ENCODE results near the gene DISC1.
"Not testable (repeated sequence)": the region's sequence is repeated elsewhere in the genome, so short reads cannot be mapped to it uniquely, and the experiment has no call there.

Gene DISC1

GRCh38 chr1:231940116-231940515, 313.5 kb downstream of the DISC1 start:
- DNase-seq, result no peak

DNA sequence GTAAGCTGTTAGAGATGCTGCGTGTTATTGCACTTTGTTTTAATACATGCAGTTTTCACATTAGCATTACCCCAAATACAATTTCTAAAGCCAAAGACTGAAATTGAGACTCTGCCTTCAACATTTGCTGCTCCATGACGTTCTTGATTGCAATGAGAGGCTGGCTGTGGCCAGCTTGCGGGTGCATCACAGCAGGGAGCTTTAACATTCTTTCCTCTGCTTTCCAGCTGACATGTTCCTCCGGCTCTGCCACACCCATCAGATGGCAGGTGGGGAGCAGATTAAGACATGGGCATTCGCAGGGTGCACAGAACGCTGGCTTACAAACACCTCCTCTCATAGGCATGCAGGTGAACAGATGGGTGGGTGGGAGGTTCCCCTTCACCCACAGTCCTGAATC, 314.1 kb downstream of the DISC1 start:
- DNase-seq, result no peak

GRCh38 chr1:231943084-231943483, 316.5 kb downstream of the DISC1 start:
- no peak for DNase-seq

DNA sequence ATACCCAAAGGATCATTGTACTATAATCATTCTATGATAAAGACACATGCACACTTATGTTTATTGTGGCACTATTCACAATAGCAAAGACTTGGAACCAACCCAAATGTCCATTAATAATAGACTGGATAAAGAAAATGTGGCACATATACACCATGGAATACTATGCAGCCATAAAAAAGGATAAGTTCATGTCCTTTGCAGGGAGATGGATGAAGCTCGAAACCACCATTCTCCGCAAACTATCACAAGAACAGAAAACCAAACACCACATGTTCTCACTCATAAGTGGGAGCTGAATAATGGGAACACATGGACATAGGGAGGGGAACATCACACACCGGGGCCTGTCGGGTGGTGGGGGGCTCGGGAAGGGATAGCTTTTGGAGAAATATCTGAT, 321.5 kb downstream of the DISC1 start:
- DNase-seq, result not testable (repeated sequence)

DNA sequence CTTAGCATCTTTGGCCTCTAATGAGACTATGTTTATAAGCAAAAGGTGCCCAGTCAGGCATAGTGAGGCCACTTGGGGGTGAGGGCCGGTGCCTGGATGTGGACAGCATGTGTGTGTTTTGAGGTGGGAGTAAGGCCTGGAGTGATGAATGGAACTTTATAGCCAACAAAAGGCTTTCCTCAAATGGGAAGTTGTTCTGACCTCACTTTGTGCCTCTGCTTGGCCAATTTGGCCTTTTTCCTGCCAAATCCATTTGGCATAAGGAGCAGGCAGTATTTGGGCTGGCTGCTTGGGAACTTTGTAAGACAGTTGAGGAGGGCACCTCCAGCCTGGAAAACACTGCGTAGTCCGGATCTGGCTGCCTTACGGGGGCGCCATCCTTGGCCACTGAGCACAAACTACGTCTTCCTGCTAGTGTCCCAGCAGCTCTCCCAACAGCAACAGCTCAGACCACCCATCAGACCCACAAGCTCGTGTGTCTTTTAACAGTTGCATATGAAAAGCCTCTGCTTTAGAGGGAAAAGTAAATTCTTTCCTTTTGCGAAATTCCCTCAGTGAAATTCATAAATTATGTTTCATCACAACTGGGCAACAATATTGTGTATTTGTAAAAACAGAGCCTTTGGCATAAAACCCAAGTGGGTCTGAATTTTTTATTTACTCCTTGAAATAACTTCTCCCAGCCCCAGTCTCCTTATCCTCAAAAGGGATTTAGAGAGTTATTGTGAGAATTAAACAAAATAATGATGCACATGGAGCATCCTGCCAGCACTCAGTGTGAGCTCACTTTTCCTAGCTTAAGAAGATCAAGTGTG, 322.9 kb downstream of the DISC1 start:
- DNase-seq, result no peak

- DNase-seq, result no peak
Observed at GRCh38 chr1:231950331-231951128, 323.9 kb downstream of the DISC1 start.

DNA sequence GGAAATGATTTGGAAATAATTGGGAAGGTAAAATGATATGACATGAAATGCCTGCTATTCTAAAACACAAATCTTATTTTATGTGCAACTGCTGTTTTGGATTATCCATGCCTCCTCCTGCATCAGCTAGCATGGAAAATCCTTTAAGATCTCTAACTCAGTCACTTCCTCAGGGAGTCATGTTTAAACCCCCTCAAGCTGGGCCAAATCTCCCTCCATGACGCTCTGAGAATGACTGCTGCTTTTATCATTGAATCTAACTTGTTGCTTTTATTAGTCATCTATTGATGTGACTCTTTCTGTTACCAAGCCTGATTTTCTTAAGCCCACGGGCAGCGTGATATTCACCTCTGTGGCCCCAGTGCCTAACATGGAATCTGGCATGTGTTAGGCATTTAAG, 324.8 kb downstream of the DISC1 start:
- DNase-seq, result no peak

DNA sequence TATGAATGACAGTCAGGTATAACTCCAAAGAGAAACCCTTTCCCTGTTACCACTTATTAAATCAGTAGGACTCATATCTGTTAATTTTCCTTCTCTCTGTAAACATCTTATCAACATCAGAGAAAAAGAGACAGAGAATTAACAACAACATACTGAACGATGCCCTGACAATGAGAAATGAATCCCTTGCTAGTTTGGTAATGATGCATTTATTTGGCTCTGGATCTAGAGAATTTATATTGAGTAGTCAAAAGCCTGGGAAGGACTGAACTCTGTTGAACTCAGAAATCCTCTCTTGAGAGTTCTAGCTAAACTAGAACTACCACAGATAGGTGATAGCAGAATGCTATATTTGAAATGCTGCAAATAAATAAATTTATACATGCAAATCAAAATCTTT, 325.6 kb downstream of the DISC1 start:
- DNase-seq, result no peak

DNA sequence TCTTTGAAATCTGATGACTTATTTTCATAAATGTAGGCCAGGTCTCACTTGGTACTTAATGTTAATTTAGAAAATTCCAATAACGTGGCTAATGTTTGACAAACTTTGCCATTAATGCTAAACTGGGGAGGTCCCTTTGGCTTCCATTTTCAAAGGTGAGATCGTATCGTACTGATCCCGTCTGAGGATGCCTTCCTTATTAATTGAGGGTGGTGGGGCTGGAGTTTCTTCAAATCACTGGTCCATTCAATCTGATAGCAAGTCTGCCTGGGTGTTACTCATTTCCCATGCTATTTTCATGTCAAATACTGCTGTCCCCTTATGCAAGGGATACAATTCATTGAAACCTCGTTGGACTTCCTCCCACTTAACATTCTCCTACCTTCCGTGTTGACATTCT, 327.1 kb downstream of the DISC1 start:
- DNase-seq, result no peak

- no peak for DNase-seq
Observed at GRCh38 chr1:231954751-231955150, 328.2 kb downstream of the DISC1 start.

- DNase-seq, result no peak
Observed at GRCh38 chr1:231957359-231957758, 330.8 kb downstream of the DISC1 start.

GRCh38 chr1:231958448-231958847, 331.9 kb downstream of the DISC1 start:
- DNase-seq, result no peak

DNA sequence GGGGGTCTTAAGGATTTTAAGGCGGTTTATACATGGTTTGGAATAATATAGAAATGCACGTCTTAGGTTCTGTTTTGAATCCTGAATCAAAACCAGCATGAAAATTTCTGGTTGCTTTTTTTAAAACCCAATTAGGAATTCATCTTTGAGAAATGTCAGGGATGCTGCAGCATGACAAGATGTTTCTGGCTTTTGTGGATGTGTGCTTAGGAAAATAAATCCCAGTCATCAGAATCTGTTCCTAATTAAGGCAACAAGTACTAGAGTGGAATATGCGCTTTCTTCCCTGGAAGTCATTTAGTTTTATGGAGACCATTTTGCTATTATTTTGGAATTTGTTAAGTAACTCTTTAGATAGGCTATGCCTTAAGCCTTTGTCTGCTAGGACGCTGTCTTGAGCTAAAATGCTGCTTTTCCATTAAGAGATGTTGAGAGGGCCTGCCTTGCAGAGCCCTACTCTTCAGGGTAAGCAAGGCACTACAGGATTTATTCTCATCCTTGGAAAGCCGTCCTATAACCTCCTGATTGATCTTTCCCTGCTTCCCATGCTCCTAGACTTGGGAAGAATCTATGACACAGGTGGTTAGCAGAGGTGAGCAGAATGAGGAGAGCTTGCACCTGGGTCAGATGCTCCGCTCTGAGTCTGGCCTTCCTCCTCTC, 332.8 kb downstream of the DISC1 start:
- no peak for DNase-seq

DNA sequence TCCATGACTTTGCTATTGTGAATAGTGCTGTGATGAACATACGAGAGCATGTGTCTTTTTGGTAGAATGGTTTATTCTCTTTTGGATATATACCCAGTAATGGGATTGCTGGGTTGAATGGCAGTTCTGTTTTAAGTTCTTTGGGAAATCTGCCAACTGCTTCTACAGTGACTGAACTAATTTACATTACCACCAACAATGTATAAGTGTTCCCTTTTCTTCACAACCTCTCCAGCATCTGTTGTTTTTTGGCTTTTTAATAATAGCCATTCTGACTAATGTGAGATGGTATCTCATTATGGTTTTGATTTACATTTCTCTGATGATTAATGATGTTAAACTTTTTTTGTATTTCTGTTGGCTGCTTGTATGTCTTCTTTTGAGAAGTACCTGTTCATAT, 335.2 kb downstream of the DISC1 start:
- not testable (repeated sequence) for DNase-seq

GRCh38 chr1:231962636-231963035, 336.0 kb downstream of the DISC1 start:
- DNase-seq, result no peak

DNA sequence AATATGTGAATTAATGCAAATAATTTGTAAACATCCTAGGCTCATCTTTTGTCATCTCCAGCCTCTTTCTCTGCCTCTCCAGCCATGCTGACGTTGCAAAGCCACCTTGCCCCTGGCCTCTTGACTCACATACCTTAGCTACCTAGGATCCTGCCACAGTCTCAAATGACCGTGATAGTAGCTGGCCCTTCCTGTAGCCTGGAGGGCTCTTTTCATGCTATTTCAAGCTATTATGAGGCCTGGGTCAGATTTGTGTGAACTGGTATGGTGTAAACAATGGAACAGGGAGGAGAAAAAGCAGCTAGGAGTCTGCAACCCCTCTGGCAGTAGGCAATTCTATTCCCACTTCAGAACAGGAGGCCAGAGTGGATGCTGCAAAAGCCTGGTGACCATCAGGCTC, 337.7 kb downstream of the DISC1 start:
- DNase-seq, result no peak

DNA sequence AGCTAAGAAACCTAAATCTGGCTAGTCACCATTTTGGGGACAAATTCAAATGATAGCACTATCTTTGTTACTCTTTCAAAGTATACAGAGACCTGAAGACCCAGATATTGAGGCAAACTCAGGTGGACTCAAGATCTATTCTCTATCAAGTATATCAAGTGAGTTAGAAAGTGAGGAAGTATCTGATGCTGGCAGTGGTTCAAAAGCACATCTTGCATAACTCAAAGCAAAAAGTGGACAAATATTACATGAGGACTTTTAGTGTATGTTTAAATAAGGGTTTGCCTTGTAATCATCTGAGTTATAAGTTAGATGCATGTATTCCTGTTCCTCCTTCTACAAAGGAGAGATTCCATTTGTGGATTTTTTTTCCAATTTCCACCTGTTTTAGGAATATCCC, 338.4 kb downstream of the DISC1 start:
- DNase-seq, result no peak

GRCh38 chr1:231965615-231966014, 339.0 kb downstream of the DISC1 start:
- DNase-seq, result no peak

GRCh38 chr1:231966983-231967382, 340.4 kb downstream of the DISC1 start:
- DNase-seq, result no peak

GRCh38 chr1:231969076-231969475, 342.5 kb downstream of the DISC1 start:
- no peak for DNase-seq

GRCh38 chr1:231969761-231970160, 343.2 kb downstream of the DISC1 start:
- not testable (repeated sequence) for DNase-seq

DNA sequence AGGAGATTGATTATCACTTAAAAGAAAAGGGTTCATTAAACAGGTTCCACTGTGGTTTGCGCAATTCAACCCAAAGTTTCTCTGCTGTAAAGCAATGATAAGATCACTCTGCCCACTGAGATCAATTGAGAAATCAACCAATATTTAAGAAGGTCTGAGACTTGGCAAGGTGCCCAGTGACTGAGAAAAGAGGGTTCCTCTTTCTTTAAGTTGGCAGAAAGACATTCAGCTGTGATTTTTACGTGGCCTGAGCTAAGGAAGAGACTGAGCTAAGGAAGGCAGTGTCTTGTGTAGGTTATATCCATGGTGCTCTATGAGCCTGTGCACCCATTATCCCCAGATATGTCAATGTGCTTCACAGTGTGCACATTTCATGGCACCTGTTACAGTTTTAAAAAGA, 344.1 kb downstream of the DISC1 start:
- DNase-seq, result no peak

GRCh38 chr1:231971397-231972110, 345.0 kb downstream of the DISC1 start:
- no peak for DNase-seq
